Right lobe of liver (tissue), 4 donors: Measurements from ENCODE around the gene FFAR3.
"Not testable (repeated sequence)": the region's sequence is repeated elsewhere in the genome, so short reads cannot be mapped to it uniquely, and the experiment has no call there.

Source experiments
- CTCF ChIP-seq, 4 donors: fragments of 200-600 bp in 3 of 4; fragments of 450-650 bp in 1 of 4; IDR thresholded peaks; one replicate each; pipeline versions ENCODE4 v1.5.1 to v1.8.0; 2016 to 2022; ENCODE audit warnings: antibody characterized with exemption in 4 of 4, mild to moderate bottlenecking in 2 of 4
- POLR2A ChIP-seq: fragments of 450-650 bp; IDR thresholded peaks from one replicate; pipeline ENCODE4 v1.6.1; 2017; ENCODE audit warnings: antibody characterized with exemption, mild to moderate bottlenecking
- donor health status: DM: no; HTN: no; CAD: no.
- donor health status: DM: no; HTN: no; CAD: no.
- donor health status: DM: no; HTN: yes; CAD: no.

- TF ChIP-seq CTCF (IDR thresholded peaks at IDR 0.05); POLR2A: not testable (repeated sequence)
Observed at GRCh38 chr19:35358834-35359233, 574 bp downstream of the FFAR3 start.
